Calu3 (cell line): ENCODE data around the gene OR5H14. TPM values are rescaled to one million over a fixed set of nuclear protein-coding genes. Genes with fewer than 3 reads are reported as not detected.
"Not testable (repeated sequence)": the region's sequence is repeated elsewhere in the genome, so short reads cannot be mapped to it uniquely, and the experiment has no call there.

Source experiments
- BruUV-seq: library from RNA; stranded (reverse); fragments of 400-500 nt; replicated peaks from 2 replicates; lab custom pipeline; 2021; lab: Mats Ljungman, UMichigan
- CTCF ChIA-PET: fragments of 300-600 bp; sonication (Branson Sonifier 250); formaldehyde crosslinking; loops from one replicate; lab custom pipeline; 2022; ENCODE audit warnings: antibody characterized with exemption; lab: Charles Lee
- DNase-seq: peaks from one replicate; pipeline ENCODE4 v3.0.0; 2022
- H3K27ac Mint-ChIP-seq: one replicate; pipeline ENCODE4 v1.8.0; 2022; ENCODE audit warnings: mixed read lengths; ENCODE audit not compliant: unreplicated experiment
- H3K27me3 Mint-ChIP-seq: one replicate; pipeline ENCODE4 v1.8.0; 2022; ENCODE audit warnings: mixed read lengths; ENCODE audit not compliant: unreplicated experiment
- H3K36me3 Mint-ChIP-seq: one replicate; pipeline ENCODE4 v1.8.0; 2022; ENCODE audit warnings: mild to moderate bottlenecking, moderate library complexity, mixed read lengths; ENCODE audit not compliant: insufficient read depth, unreplicated experiment
- H3K4me1 Mint-ChIP-seq: one replicate; pipeline ENCODE4 v1.8.0; 2022; ENCODE audit warnings: mild to moderate bottlenecking, low read depth, mixed read lengths; ENCODE audit not compliant: unreplicated experiment
- H3K4me3 Mint-ChIP-seq: one replicate; pipeline ENCODE4 v1.8.0; 2022; ENCODE audit warnings: mild to moderate bottlenecking, low read depth, moderate library complexity, mixed read lengths; ENCODE audit not compliant: unreplicated experiment
- H3K9me3 Mint-ChIP-seq: one replicate; pipeline ENCODE4 v1.8.0; 2022; ENCODE audit warnings: low read depth, mixed read lengths; ENCODE audit not compliant: unreplicated experiment
- CTCF ChIP-seq: fragments of 200-600 bp; IDR thresholded peaks from one replicate; pipeline ENCODE4 v1.8.0; 2022; ENCODE audit warnings: antibody characterized with exemption; ENCODE audit not compliant: unreplicated experiment
- intact Hi-C: fragments of 100-400 bp; cut with micrococcal nuclease; formaldehyde crosslinking; loops from one replicate; pipeline ENCODE4 v1.10.0; 2022; ENCODE audit not compliant: unreplicated experiment
- total RNA-seq: library from RNA; stranded (reverse); gene quantifications from 2 replicates; pipeline ENCODE4 v1.2.3, GENCODE V29; 2022

OR5H14 gene
- total RNA-seq, 1 experiment from 2014 or later = 0.05 TPM

DNA sequence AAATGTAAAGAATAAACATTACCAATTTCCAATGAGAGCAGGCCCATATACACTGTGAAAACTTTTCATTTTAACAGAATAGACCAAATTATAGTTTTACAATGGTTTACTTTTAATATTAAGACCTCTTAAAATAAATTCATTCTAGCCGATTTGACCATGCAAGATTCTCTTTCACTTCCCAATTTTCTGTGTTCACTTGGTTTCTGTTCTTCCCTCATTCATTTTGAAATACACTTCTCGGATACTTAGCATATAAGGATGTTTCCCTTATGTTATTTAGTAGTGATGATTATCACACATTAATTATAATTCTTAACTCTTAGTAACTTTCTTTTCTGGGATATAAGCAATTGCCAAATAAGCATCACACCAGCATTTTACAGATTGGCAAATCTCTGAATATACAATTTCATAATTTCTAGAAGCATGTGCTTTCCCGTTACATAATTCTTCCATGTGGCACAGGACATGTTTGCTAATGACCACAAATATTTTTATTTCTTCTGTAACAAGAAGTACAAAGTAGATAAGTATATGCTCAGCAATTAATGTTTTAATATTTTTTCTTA, 33.1 kb downstream of the OR5H14 start:
- Mint-ChIP-seq H3K9me3 (no peaks in the 10 kb centered on the region), H3K4me1 (no peaks in the 10 kb centered on the region), H3K36me3 (no peaks in the 10 kb centered on the region), H3K27me3 (no peaks in the 10 kb centered on the region), H3K4me3 (no peak overlapping the region), H3K27ac (no peak overlapping the region)
- no peak for TF ChIP-seq CTCF
- DNase-seq = no peak
- CTCF ChIA-PET = no interaction called here
- intact Hi-C loops = no loop called here
- BruUV-seq = no TSS peak

DNA sequence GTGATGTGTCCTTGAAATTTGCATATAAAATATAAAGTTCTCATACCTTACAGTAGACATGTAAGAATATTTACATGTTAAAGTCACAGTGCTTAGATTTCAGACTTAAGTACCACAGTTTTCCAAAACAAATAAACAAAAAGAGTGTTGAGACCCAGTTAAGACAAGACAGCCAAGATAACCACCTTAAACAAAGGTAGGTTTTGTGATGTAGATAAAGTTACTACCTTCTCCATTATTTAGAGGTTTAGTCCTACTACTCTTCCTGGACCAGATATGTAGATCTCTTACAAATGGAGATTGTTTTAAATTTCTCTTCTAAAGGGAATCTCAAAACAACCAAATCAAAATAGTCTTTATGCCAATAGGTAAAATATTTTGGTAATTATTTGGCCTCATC, 34.9 kb downstream of the OR5H14 start:
- H3K36me3 Mint-ChIP-seq = no peaks in the 10 kb centered on the region
- intact Hi-C loops = no loop called here
- no peak overlapping the region for H3K4me3 Mint-ChIP-seq
- no peaks in the 10 kb centered on the region for H3K27me3 Mint-ChIP-seq
- no TSS peak for BruUV-seq
- no peak for DNase-seq
- H3K9me3 Mint-ChIP-seq = no peaks in the 10 kb centered on the region
- no peak for TF ChIP-seq CTCF
- CTCF ChIA-PET = no interaction called here
- no peaks in the 10 kb centered on the region for H3K4me1 Mint-ChIP-seq
- H3K27ac Mint-ChIP-seq = no peak overlapping the region

- intact Hi-C loops = loop anchor here (1.0 to 5.0 kb wide), 2 partner anchors 142 to 146 kb away; no protein-coding TSS in a partner anchor
- Mint-ChIP-seq H3K36me3 (no peaks in the 10 kb centered on the region), H3K4me3 (no peak overlapping the region), H3K27ac (no peak overlapping the region), H3K9me3 (no peaks in the 10 kb centered on the region), H3K27me3 (peaks cover 18% of the 10 kb centered on the region), H3K4me1 (no peaks in the 10 kb centered on the region)
- CTCF ChIA-PET = no interaction called here
- no peak for TF ChIP-seq CTCF
- no peak for DNase-seq
- no TSS peak for BruUV-seq
Measured at GRCh38 chr3:98185180-98185579, 37.9 kb downstream of the OR5H14 start.

GRCh38 chr3:98188545-98188944, 41.3 kb downstream of the OR5H14 start:
- Mint-ChIP-seq H3K4me1 (no peaks in the 10 kb centered on the region), H3K4me3 (no peak overlapping the region), H3K36me3 (no peaks in the 10 kb centered on the region), H3K9me3 (no peaks in the 10 kb centered on the region), H3K27ac (no peak overlapping the region), H3K27me3 (peaks cover 18% of the 10 kb centered on the region)
- intact Hi-C loops = loop anchor here (5.0 kb wide), 1 partner anchor 139 kb away; no protein-coding TSS in a partner anchor
- TF ChIP-seq CTCF = no peak
- CTCF ChIA-PET = interaction anchor here (0.9 kb wide), 1 partner anchor 150 kb away, joined by 3 read pairs; no protein-coding TSS in a partner anchor
- DNase-seq = no peak
- no TSS peak for BruUV-seq

GRCh38 chr3:98190911-98191310, 43.6 kb downstream of the OR5H14 start:
- H3K36me3 Mint-ChIP-seq, H3K4me1 Mint-ChIP-seq, CTCF ChIA-PET, H3K27ac Mint-ChIP-seq, H3K4me3 Mint-ChIP-seq, BruUV-seq, DNase-seq, H3K9me3 Mint-ChIP-seq, intact Hi-C loops: not testable (repeated sequence)
- peaks cover 18% of the 10 kb centered on the region for H3K27me3 Mint-ChIP-seq

DNA sequence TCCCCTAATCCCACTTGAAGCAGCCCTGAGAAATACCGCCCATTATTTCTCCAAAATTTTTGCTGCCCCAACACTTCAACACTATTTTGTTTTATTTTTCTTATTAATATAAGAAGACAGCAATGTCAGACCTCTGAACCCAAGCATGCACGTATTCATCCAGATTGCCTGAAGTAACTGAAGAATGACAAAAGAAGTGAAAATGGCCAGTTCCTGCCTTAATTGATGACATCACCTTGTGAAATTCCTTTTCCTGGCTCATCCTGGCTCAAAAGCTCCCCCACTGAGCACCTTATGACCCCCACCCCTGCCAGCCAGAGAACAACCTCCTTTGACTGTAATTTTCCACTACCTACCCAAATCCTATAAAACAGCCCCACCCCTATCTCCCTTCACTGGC, 49.0 kb downstream of the OR5H14 start:
- BruUV-seq, H3K4me3 Mint-ChIP-seq, H3K4me1 Mint-ChIP-seq, intact Hi-C loops, CTCF ChIA-PET, H3K27ac Mint-ChIP-seq, H3K9me3 Mint-ChIP-seq, H3K36me3 Mint-ChIP-seq, DNase-seq, H3K27me3 Mint-ChIP-seq: not testable (repeated sequence)
